ENCODE data around the gene TOMM34. TPM values are rescaled to one million over a fixed set of nuclear protein-coding genes. Genes with fewer than 3 reads are reported as not detected.

TOMM34 gene
- total and polyA plus RNA-seq, 2 experiments from 2014 or later: 32.0 to 50.0 TPM

DNA sequence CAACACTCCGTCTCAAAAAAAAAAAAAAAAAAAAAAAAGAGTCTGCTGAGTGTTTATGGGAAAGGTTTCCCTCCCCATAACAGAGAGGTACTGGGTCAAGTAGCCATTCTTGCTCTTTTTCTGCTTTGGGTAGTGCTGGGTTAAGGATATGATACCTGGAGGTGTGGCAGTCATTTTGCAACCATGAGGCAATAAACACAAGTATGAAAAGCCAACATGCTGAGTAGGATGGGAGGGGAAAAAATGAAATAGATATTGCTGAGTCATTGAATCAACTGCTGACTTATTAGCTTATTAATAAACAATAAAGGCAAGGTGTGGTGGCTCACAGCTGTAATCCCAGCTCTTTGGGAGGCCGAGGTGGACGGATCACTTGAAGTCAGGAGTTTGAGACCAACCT lies 2.3 kb upstream of the TOMM34 start:
- no peaks in the 10 kb centered on the region for H3K36me3 ChIP-seq (replicated peaks; ENCODE audit: insufficient read depth, low read depth)
- H3K27ac ChIP-seq: no peak overlapping the region
- no peaks in the 10 kb centered on the region for H3K9me2 ChIP-seq (replicated peaks; ENCODE audit: insufficient read depth)
- H3K9me3 ChIP-seq (ENCODE audit: low read depth): no peaks in the 10 kb centered on the region
- no peak overlapping the region for H3K4me2 ChIP-seq
- H3K27me3 ChIP-seq: no peaks in the 10 kb centered on the region
- no peak overlapping the region for H3K4me3 ChIP-seq
- no peak for TF ChIP-seq EZH2phosphoT487 (IDR thresholded peaks at IDR 0.05; ENCODE audit: low read depth, severe bottlenecking, unreplicated experiment)
- TF ChIP-seq, protein P1, sequence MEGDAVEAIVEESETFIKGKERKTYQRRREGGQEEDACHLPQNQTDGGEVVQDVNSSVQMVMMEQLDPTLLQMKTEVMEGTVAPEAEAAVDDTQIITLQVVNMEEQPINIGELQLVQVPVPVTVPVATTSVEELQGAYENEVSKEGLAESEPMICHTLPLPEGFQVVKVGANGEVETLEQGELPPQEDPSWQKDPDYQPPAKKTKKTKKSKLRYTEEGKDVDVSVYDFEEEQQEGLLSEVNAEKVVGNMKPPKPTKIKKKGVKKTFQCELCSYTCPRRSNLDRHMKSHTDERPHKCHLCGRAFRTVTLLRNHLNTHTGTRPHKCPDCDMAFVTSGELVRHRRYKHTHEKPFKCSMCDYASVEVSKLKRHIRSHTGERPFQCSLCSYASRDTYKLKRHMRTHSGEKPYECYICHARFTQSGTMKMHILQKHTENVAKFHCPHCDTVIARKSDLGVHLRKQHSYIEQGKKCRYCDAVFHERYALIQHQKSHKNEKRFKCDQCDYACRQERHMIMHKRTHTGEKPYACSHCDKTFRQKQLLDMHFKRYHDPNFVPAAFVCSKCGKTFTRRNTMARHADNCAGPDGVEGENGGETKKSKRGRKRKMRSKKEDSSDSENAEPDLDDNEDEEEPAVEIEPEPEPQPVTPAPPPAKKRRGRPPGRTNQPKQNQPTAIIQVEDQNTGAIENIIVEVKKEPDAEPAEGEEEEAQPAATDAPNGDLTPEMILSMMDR (IDR thresholded peaks at IDR 0.05; ENCODE audit: poor library complexity): no peak
- TF ChIP-seq EZH2 (IDR thresholded peaks at IDR 0.05; ENCODE audit: borderline replicate concordance): no peak
- H3K79me2 ChIP-seq: peaks cover 34% of the 10 kb centered on the region
- peaks cover 25% of the 10 kb centered on the region for H3K4me1 ChIP-seq (ENCODE audit: insufficient read depth)
- no peak for DNase-seq (ENCODE audit: low spot score)
- no peak overlapping the region for H2AFZ ChIP-seq
- 92% methylated on average over 3 of the region's 3 CpGs for WGBS (ENCODE audit: low lambda C conversion rate, missing lambda C conversion rate)
- H4K20me1 ChIP-seq (ENCODE audit: insufficient read depth, poor library complexity, severe bottlenecking): no peaks in the 10 kb centered on the region

DNA sequence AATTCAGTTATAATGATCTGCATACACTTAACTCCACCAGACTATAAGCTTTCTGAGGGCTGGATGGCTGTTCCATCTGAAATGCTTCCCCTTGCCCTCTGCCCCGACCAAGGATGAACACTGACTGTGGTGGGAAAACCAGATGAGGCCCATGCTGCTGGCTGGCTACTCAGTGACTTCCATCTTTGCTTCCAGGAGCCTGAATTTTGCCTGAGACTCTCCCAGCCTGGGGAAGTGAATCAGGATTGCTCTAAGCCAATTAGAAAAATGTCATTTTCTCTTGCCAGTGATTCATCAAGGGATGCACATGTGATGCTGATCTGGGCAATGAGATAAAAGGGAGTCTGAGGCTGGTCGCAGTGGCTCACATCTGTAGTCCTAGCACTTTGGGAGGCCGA lies 1.7 kb upstream of the TOMM34 start:
- peaks cover 19% of the 10 kb centered on the region for H3K4me1 ChIP-seq (ENCODE audit: insufficient read depth)
- H3K36me3 ChIP-seq (replicated peaks; ENCODE audit: insufficient read depth, low read depth): no peaks in the 10 kb centered on the region
- no peak overlapping the region for H3K4me2 ChIP-seq
- H3K9me3 ChIP-seq (ENCODE audit: low read depth): no peaks in the 10 kb centered on the region
- H3K79me2 ChIP-seq: peaks cover 34% of the 10 kb centered on the region
- WGBS (ENCODE audit: low lambda C conversion rate, missing lambda C conversion rate): 74% methylated on average over 3 of the region's 3 CpGs
- no peaks in the 10 kb centered on the region for H4K20me1 ChIP-seq (ENCODE audit: insufficient read depth, poor library complexity, severe bottlenecking)
- TF ChIP-seq, protein P1 (IDR thresholded peaks at IDR 0.05; ENCODE audit: poor library complexity): no peak
- TF ChIP-seq EZH2 (IDR thresholded peaks at IDR 0.05; ENCODE audit: borderline replicate concordance): no peak
- no peak for TF ChIP-seq EZH2phosphoT487 (IDR thresholded peaks at IDR 0.05; ENCODE audit: low read depth, severe bottlenecking, unreplicated experiment)
- H3K27ac ChIP-seq: no peak overlapping the region
- no peak overlapping the region for H2AFZ ChIP-seq
- no peak overlapping the region for H3K4me3 ChIP-seq
- H3K9me2 ChIP-seq (replicated peaks; ENCODE audit: insufficient read depth): no peaks in the 10 kb centered on the region
- H3K27me3 ChIP-seq: no peaks in the 10 kb centered on the region
- DNase-seq (ENCODE audit: low spot score): no peak

DNA sequence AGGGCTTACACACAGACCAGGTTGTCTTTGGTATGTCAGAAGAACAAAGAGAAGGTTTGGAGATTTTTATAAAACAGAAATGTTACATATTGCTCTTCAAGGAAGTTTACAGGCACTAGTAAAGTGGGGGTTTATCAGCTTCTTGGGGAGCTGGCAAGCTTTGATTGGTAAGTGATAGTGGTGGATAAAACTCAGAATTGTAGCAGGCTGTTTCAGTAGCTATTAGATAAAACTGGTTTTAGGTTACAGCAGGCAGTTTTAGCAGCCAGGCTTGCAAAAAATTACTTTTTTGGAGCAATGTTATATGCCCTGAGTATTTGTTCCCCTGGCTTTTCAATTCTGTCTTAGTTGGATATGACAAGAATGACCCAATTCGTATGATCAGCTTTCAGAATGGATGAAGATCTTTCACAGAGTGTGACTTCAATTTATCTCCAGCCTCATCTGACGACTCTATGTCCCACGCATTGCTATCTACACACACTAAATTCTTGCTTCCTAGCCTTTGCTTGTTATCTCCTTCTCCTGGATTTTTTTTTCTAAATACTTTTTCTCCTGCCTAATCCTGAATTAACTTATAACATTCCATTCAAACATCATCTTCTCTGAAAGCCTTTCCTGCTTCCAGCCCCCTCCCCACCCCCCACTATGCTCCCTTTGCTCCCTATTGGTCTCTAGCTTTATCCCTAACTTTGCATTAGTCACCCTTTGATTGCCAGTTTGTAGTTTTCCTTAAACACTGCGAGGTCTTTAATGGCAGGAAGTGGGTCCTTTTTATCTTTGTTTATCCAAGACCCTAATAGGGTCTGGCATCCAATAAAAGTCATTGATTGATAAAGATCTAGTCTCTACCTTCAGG lies 1.0 kb upstream of the TOMM34 start:
- Histone ChIP-seq H3K9me3 (ENCODE audit: low read depth) (no peaks in the 10 kb centered on the region), H2AFZ (no peak overlapping the region), H3K27ac (peak overlapping the region; percentile 86), H3K79me2 (peaks cover 33% of the 10 kb centered on the region), H3K27me3 (no peaks in the 10 kb centered on the region), H3K9me2 (replicated peaks; ENCODE audit: insufficient read depth) (no peaks in the 10 kb centered on the region), H3K4me1 (ENCODE audit: insufficient read depth) (peaks cover 18% of the 10 kb centered on the region), H4K20me1 (ENCODE audit: insufficient read depth, poor library complexity, severe bottlenecking) (no peaks in the 10 kb centered on the region), H3K4me2 (peak overlapping the region; percentile 84), H3K4me3 (no peak overlapping the region), H3K36me3 (replicated peaks; ENCODE audit: insufficient read depth, low read depth) (no peaks in the 10 kb centered on the region)
- no peak for TF ChIP-seq EZH2 (IDR thresholded peaks at IDR 0.05; ENCODE audit: borderline replicate concordance)
- TF ChIP-seq, protein P1 (IDR thresholded peaks at IDR 0.05; ENCODE audit: poor library complexity): no peak
- TF ChIP-seq EZH2phosphoT487 (IDR thresholded peaks at IDR 0.05; ENCODE audit: low read depth, severe bottlenecking, unreplicated experiment): no peak
- 17% methylated on average over 4 of the region's 4 CpGs for WGBS (ENCODE audit: low lambda C conversion rate, missing lambda C conversion rate)
- DNase-seq (ENCODE audit: low spot score): no peak
